PC-3 (cell line): ENCODE data around the gene CLDN8. TPM values are rescaled to one million over a fixed set of nuclear protein-coding genes. Genes with fewer than 3 reads are reported as not detected.

Experiments
- ATAC-seq: fragments of 200-7000 bp; cut with Tn5 transposase; 2 replicates; pipeline ENCODE4 v1.9.1; 2020; ENCODE audit warnings: mild to moderate bottlenecking, moderate library complexity
- BruUV-seq: library from RNA; stranded (reverse); fragments of 400-500 nt; replicated peaks from 2 replicates; lab custom pipeline; 2021; lab: Mats Ljungman, UMichigan
- CTCF ChIA-PET: fragments of 300-600 bp; sonication (Branson Sonifier 250); formaldehyde crosslinking; loops from one replicate; lab custom pipeline; 2022; ENCODE audit warnings: antibody characterized with exemption; lab: Charles Lee
- POLR2A ChIA-PET: fragments of 300-600 bp; sonication (Branson Sonifier 250); formaldehyde crosslinking; loops from one replicate; lab custom pipeline; 2022; ENCODE audit warnings: antibody characterized with exemption; ENCODE audit not compliant: unreplicated experiment; lab: Charles Lee
- DNase-seq: peaks from one replicate; pipeline ENCODE4 v3.0.0-alpha.2; 2015
- H2AFZ ChIP-seq: fragments of 300-600 bp; sonication (generic); 2 replicates; pipeline ENCODE4 v1.6.0; 2016; ENCODE audit warnings: antibody characterized with exemption, low read length
- H3F3A ChIP-seq: fragments of 300-600 bp; sonication (generic); one replicate; pipeline ENCODE4 v1.6.0; 2017; ENCODE audit warnings: antibody characterized with exemption, low read length, control low read depth, mild to moderate bottlenecking; ENCODE audit not compliant: unreplicated experiment
- H3K27ac ChIP-seq: fragments of 300-600 bp; sonication (generic); 2 replicates; pipeline ENCODE4 v1.5.1; 2016; ENCODE audit warnings: mild to moderate bottlenecking, low read length
- H3K27me3 ChIP-seq: fragments of 300-600 bp; sonication (generic); 2 replicates; pipeline ENCODE4 v1.6.1; 2016; ENCODE audit warnings: low read length, mixed read lengths
- H3K36me3 ChIP-seq: fragments of 300-600 bp; sonication (generic); 2 replicates; pipeline ENCODE4 v1.6.1; 2016; ENCODE audit warnings: low read depth, mixed run types, low read length, mixed read lengths
- H3K4me1 ChIP-seq: fragments of 300-600 bp; sonication (generic); 2 replicates; pipeline ENCODE4 v1.5.1; 2016; ENCODE audit warnings: low read length; ENCODE audit not compliant: insufficient read depth
- H3K4me2 ChIP-seq: fragments of 300-600 bp; sonication (generic); 2 replicates; pipeline ENCODE4 v1.6.0; 2016; ENCODE audit warnings: low read length
- H3K4me3 ChIP-seq: fragments of 300-600 bp; sonication (generic); 2 replicates; pipeline ENCODE4 v1.5.1; 2016; ENCODE audit warnings: mild to moderate bottlenecking, low read length, mixed read lengths
- H3K79me2 ChIP-seq: fragments of 300-600 bp; sonication (generic); 2 replicates; pipeline ENCODE4 v1.6.1; 2017; ENCODE audit warnings: low read length, mixed read lengths
- H3K9ac ChIP-seq: fragments of 300-600 bp; sonication (generic); 2 replicates; pipeline ENCODE4 v1.6.0; 2016; ENCODE audit warnings: mild to moderate bottlenecking, low read length
- H3K9me2 ChIP-seq: fragments of 300-600 bp; sonication (generic); replicated peaks from 2 replicates; pipeline ENCODE4 v1.6.1; 2016; ENCODE audit warnings: mixed run types, low read length, mixed read lengths
- H3K9me3 ChIP-seq: fragments of 300-600 bp; sonication (generic); 2 replicates; pipeline ENCODE4 v1.6.1; 2016; ENCODE audit warnings: low read length, mixed read lengths
- H4K20me1 ChIP-seq: fragments of 300-600 bp; sonication (generic); 2 replicates; pipeline ENCODE4 v1.6.1; 2016; ENCODE audit warnings: low read length, mixed read lengths
- EZH2 ChIP-seq: fragments of 300-600 bp; sonication (generic); IDR thresholded peaks from one replicate; pipeline ENCODE4 v1.6.1; 2017; ENCODE audit warnings: antibody characterized with exemption, mild to moderate bottlenecking, low read length; ENCODE audit not compliant: unreplicated experiment
- EZH2phosphoT487 ChIP-seq: fragments of 300-600 bp; sonication (generic); IDR thresholded peaks from 2 replicates; pipeline ENCODE4 v1.6.1; 2018; ENCODE audit warnings: mild to moderate bottlenecking, antibody characterized with exemption, low read length, borderline replicate concordance
- intact Hi-C: fragments of 100-400 bp; cut with micrococcal nuclease; formaldehyde crosslinking; loops from 2 replicates; pipeline ENCODE4 v1.9.0; 2023
- total RNA-seq: library from RNA; depleted of rRNA; stranded (reverse); fragments of >200 nt; gene quantifications from 2 replicates; pipeline ENCODE4 v1.2.3, GENCODE V29; 2014
- TF ChIP-seq, protein P1 (sequence below): fragments of 300-600 bp; sonication (generic); conservative IDR thresholded peaks from 2 replicates; pipeline ENCODE4 v1.5.1; 2017; ENCODE audit warnings: antibody characterized with exemption, low read depth, mild to moderate bottlenecking, low read length

Gene CLDN8
- total RNA-seq, 1 experiment from 2014 or later: 1.5 TPM

DNA sequence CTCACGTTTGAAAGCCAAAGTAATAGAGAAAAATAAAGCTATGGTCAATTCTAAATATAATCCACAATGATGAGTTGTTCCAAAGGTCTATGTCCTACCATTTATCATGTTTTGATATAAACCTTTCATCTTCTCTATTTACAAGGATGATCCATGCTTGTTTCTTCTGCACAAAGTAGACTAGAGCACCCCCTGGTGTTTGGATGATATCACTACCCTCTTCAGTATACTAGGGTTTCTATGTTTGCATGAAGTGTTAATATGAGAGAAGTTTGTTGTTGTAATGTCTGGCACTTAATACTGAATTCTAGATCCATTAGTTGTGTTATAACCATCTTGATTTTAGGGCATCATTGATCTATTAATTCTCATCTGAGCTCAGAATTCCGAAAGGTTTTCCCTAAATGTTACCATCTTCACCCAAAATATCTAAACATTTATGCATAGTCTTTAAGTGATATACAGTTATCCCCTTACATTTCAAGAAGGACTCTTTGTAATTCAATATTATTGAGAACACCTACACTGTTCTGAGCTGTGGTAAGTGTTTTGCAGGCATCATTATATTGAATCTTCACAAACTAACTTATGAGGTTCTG is 21.1 kb downstream of the CLDN8 start:
- ChIA-PET POLR2A (no interaction called here), CTCF (no interaction called here)
- H3K9ac ChIP-seq: no peak overlapping the region
- no peaks in the 10 kb centered on the region for H3K36me3 ChIP-seq
- peak; percentile 38; the same call in 1 of the 2 replicates for ATAC-seq
- BruUV-seq: no TSS peak
- H2AFZ ChIP-seq: no peak overlapping the region
- no peaks in the 10 kb centered on the region for H3K9me3 ChIP-seq
- no peaks in the 10 kb centered on the region for H3K9me2 ChIP-seq
- intact Hi-C loops: loop anchor here (10.0 kb wide), 1 partner anchor 150 kb away; no protein-coding TSS in a partner anchor
- H3K27ac ChIP-seq: no peak overlapping the region
- DNase-seq: peak; percentile 76
- H3K79me2 ChIP-seq: no peaks in the 10 kb centered on the region
- no peaks in the 10 kb centered on the region for H3K4me1 ChIP-seq
- peaks cover 60% of the 10 kb centered on the region for H3K27me3 ChIP-seq
- H3K4me3 ChIP-seq: no peak overlapping the region
- H3K4me2 ChIP-seq: no peak overlapping the region
- TF ChIP-seq EZH2phosphoT487: no peak
- TF ChIP-seq, protein P1, sequence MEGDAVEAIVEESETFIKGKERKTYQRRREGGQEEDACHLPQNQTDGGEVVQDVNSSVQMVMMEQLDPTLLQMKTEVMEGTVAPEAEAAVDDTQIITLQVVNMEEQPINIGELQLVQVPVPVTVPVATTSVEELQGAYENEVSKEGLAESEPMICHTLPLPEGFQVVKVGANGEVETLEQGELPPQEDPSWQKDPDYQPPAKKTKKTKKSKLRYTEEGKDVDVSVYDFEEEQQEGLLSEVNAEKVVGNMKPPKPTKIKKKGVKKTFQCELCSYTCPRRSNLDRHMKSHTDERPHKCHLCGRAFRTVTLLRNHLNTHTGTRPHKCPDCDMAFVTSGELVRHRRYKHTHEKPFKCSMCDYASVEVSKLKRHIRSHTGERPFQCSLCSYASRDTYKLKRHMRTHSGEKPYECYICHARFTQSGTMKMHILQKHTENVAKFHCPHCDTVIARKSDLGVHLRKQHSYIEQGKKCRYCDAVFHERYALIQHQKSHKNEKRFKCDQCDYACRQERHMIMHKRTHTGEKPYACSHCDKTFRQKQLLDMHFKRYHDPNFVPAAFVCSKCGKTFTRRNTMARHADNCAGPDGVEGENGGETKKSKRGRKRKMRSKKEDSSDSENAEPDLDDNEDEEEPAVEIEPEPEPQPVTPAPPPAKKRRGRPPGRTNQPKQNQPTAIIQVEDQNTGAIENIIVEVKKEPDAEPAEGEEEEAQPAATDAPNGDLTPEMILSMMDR: peak; percentile 87
- H4K20me1 ChIP-seq: no peaks in the 10 kb centered on the region
- H3F3A ChIP-seq: no peaks in the 10 kb centered on the region

DNA sequence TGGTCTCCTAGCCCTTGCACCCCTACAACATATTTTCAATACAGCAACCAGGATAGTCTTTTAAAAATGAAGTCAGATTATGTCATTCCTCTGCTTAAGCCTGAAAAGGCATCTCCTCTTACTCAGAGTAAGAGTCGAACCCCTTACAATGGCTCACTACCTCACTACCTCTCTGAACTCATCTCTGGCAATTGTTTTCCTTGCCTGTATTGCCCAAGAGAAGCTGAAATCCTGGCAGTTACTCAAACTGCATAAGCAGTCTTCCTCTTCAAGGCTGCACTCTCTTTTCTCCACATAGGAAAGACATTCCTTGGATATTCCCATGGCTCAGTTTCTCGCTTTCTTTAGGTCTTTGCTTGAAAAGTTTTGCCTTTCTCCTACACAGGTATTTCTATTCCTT is 22.7 kb downstream of the CLDN8 start:
- POLR2A ChIA-PET: no interaction called here
- CTCF ChIA-PET: no interaction called here
- Histone ChIP-seq H3K27ac (no peak overlapping the region), H3K9me2 (no peaks in the 10 kb centered on the region), H3K27me3 (peaks cover 70% of the 10 kb centered on the region), H3K36me3 (no peaks in the 10 kb centered on the region), H2AFZ (no peak overlapping the region), H3K9ac (no peak overlapping the region), H3K4me3 (no peak overlapping the region), H3K79me2 (no peaks in the 10 kb centered on the region), H3K9me3 (no peaks in the 10 kb centered on the region), H3F3A (no peaks in the 10 kb centered on the region), H3K4me1 (no peaks in the 10 kb centered on the region), H4K20me1 (no peaks in the 10 kb centered on the region), H3K4me2 (no peak overlapping the region)
- intact Hi-C loops: loop anchor here (10.0 kb wide), 1 partner anchor 148 kb away; no protein-coding TSS in a partner anchor
- DNase-seq: no peak
- TF ChIP-seq EZH2phosphoT487 (no peak), EZH2 (no peak)
- TF ChIP-seq, protein P1: no peak
- no TSS peak for BruUV-seq
- no peak for ATAC-seq

- Histone ChIP-seq H3K4me2 (no peak overlapping the region), H3K27me3 (peaks cover 57% of the 10 kb centered on the region), H3K9me3 (no peaks in the 10 kb centered on the region), H3F3A (no peaks in the 10 kb centered on the region), H3K36me3 (no peaks in the 10 kb centered on the region), H3K4me1 (no peaks in the 10 kb centered on the region), H3K79me2 (no peaks in the 10 kb centered on the region), H3K4me3 (no peak overlapping the region), H3K27ac (no peak overlapping the region), H2AFZ (no peak overlapping the region), H4K20me1 (no peaks in the 10 kb centered on the region), H3K9me2 (no peaks in the 10 kb centered on the region), H3K9ac (no peak overlapping the region)
- no peak for TF ChIP-seq EZH2phosphoT487
- TF ChIP-seq EZH2: no peak
- TF ChIP-seq, protein P1: no peak
- intact Hi-C loops: loop anchor here (10.0 kb wide), 1 partner anchor 146 kb away; no protein-coding TSS in a partner anchor
- no TSS peak for BruUV-seq
- CTCF ChIA-PET: no interaction called here
- POLR2A ChIA-PET: no interaction called here
- DNase-seq (no peak), ATAC-seq (no peak)
Measured at GRCh38 chr21:30190554-30190953, 25.3 kb downstream of the CLDN8 start.
